DMS53 treated with DMSO at 0.1 percent for 48 hours (cell line): ENCODE measurements around the gene RHBDL3.

ENCODE experiments used
- DNase-seq: peaks from one replicate; lab custom pipeline; 2025; ENCODE audit not compliant: unreplicated experiment; lab: John Stamatoyannopoulos, UW

The RHBDL3 gene

GRCh38 chr17:32356378-32356743, 90.7 kb downstream of the RHBDL3 start:
- DNase-seq = no peak

- DNase-seq = no peak
These were observed 91.1 kb downstream of the RHBDL3 start for GRCh38 chr17:32356750-32357149.

GRCh38 chr17:32357615-32358014, 92.0 kb downstream of the RHBDL3 start:
- no peak for DNase-seq

DNA sequence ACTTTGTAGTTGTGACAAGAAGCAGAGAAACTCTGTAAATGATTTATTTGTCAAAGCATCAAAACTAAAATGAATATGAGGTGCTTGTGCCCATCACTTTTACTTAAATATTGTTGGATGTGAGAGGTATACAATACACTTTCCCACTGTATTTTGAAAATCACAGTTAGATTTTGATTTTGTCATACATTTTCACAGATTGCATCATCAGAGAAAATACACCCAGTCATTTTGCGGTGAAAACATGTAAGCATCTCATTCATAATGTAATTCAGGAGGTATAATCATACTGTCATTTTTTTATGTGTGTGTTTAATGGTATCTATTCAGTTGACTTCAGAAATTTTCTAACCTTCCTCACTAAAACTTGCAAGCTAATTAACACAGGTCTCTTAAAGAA, 95.6 kb downstream of the RHBDL3 start:
- no peak for DNase-seq

- no peak for DNase-seq
These were observed 104.8 kb downstream of the RHBDL3 start for GRCh38 chr17:32370426-32370825.
